ENCODE data around the gene PRDM16. TPM values are rescaled to one million over a fixed set of nuclear protein-coding genes. Genes with fewer than 3 reads are reported as not detected.

PRDM16 gene
- polyA plus RNA-seq, 6 donors from 2014 or later = not detected

- Mint-ChIP-seq H3K9me3 (peaks cover 0 to 2% (median 0%) of the 10 kb centered on the region in 7 donors), H3K27ac (no peak overlapping the region), H3K36me3 (no peaks in the 10 kb centered on the region), H3K4me1 (peaks cover 2 to 5% (median 4%) of the 10 kb centered on the region in 3 donors), H3K27me3 (peaks cover 0 to 27% (median 12%) of the 10 kb centered on the region in 3 donors), H3K4me3 (no peak overlapping the region)
- ATAC-seq (ENCODE audit: low read depth in 2 of 2) (no peak), DNase-seq (no peak)
These were observed 282.7 kb downstream of the PRDM16 start for GRCh38 chr1:3351449-3352298.

GRCh38 chr1:3352299-3352951 lies 283.4 kb downstream of the PRDM16 start:
- no peak overlapping the region for H3K27ac Mint-ChIP-seq
- peaks cover 2 to 5% (median 4%) of the 10 kb centered on the region in 3 donors for H3K4me1 Mint-ChIP-seq
- peaks cover 0 to 27% (median 12%) of the 10 kb centered on the region in 3 donors for H3K27me3 Mint-ChIP-seq
- no peak for ATAC-seq (ENCODE audit: low read depth in 2 of 2)
- DNase-seq = no peak
- no peak overlapping the region for H3K4me3 Mint-ChIP-seq
- no peaks in the 10 kb centered on the region for H3K36me3 Mint-ChIP-seq
- peaks cover 0 to 2% (median 0%) of the 10 kb centered on the region in 7 donors for H3K9me3 Mint-ChIP-seq

GRCh38 chr1:3352952-3353331 lies 283.9 kb downstream of the PRDM16 start:
- Mint-ChIP-seq H3K4me1 (peaks cover 2 to 5% (median 4%) of the 10 kb centered on the region in 3 donors), H3K4me3 (peak overlapping the region in 1 of 8 donors; percentile 65), H3K27me3 (peaks cover 0 to 27% (median 12%) of the 10 kb centered on the region in 3 donors), H3K36me3 (no peaks in the 10 kb centered on the region), H3K27ac (no peak overlapping the region), H3K9me3 (peaks cover 0 to 2% (median 0%) of the 10 kb centered on the region in 7 donors)
- ATAC-seq (ENCODE audit: low read depth in 2 of 2) = no peak
- DNase-seq = no peak

GRCh38 chr1:3353876-3354275 lies 284.9 kb downstream of the PRDM16 start:
- Mint-ChIP-seq H3K9me3 (peaks cover 0 to 2% (median 0%) of the 10 kb centered on the region in 7 donors), H3K27ac (no peak overlapping the region), H3K4me1 (peaks cover 2 to 5% (median 4%) of the 10 kb centered on the region in 3 donors), H3K4me3 (no peak overlapping the region), H3K27me3 (peaks cover 0 to 27% (median 12%) of the 10 kb centered on the region in 3 donors), H3K36me3 (no peaks in the 10 kb centered on the region)
- DNase-seq (no peak), ATAC-seq (ENCODE audit: low read depth in 2 of 2) (no peak)

GRCh38 chr1:3355089-3355488 lies 286.1 kb downstream of the PRDM16 start:
- Mint-ChIP-seq H3K9me3 (peaks cover 0 to 2% (median 0%) of the 10 kb centered on the region in 7 donors), H3K4me3 (no peak overlapping the region), H3K4me1 (peaks cover 2 to 5% (median 4%) of the 10 kb centered on the region in 3 donors), H3K27me3 (peaks cover 0 to 26% (median 12%) of the 10 kb centered on the region in 3 donors), H3K27ac (no peak overlapping the region), H3K36me3 (no peaks in the 10 kb centered on the region)
- DNase-seq (no peak), ATAC-seq (ENCODE audit: low read depth in 2 of 2) (no peak)

- Mint-ChIP-seq H3K27ac (peak overlapping the region in 1 of 6 donors; percentile 33), H3K4me3 (no peak overlapping the region), H3K27me3 (peaks cover 0 to 18% (median 13%) of the 10 kb centered on the region in 3 donors), H3K36me3 (no peaks in the 10 kb centered on the region), H3K9me3 (peaks cover 0 to 2% (median 0%) of the 10 kb centered on the region in 7 donors), H3K4me1 (peaks cover 2 to 5% (median 4%) of the 10 kb centered on the region in 3 donors)
- no peak for DNase-seq
- ATAC-seq (ENCODE audit: low read depth in 2 of 2) = no peak
These were observed 287.2 kb downstream of the PRDM16 start for GRCh38 chr1:3355894-3356826.

- ATAC-seq (ENCODE audit: low read depth in 2 of 2) (no peak), DNase-seq (no peak)
- Mint-ChIP-seq H3K4me3 (no peak overlapping the region), H3K27ac (no peak overlapping the region), H3K36me3 (no peaks in the 10 kb centered on the region), H3K9me3 (peaks cover 0 to 2% (median 0%) of the 10 kb centered on the region in 7 donors), H3K4me1 (peaks cover 2 to 5% (median 4%) of the 10 kb centered on the region in 3 donors), H3K27me3 (peaks cover 0 to 21% (median 17%) of the 10 kb centered on the region in 3 donors)
These were observed 287.9 kb downstream of the PRDM16 start for GRCh38 chr1:3356827-3357460.

- DNase-seq (no peak), ATAC-seq (ENCODE audit: low read depth in 2 of 2) (no peak)
- Mint-ChIP-seq H3K4me3 (no peak overlapping the region), H3K4me1 (no peaks in the 10 kb centered on the region), H3K27me3 (peaks cover 0 to 19% (median 15%) of the 10 kb centered on the region in 3 donors), H3K9me3 (no peaks in the 10 kb centered on the region), H3K27ac (no peak overlapping the region), H3K36me3 (no peaks in the 10 kb centered on the region)
These were observed 288.7 kb downstream of the PRDM16 start for GRCh38 chr1:3357526-3358297.

- Mint-ChIP-seq H3K27me3 (peaks cover 0 to 24% (median 15%) of the 10 kb centered on the region in 3 donors), H3K27ac (no peak overlapping the region), H3K4me1 (no peaks in the 10 kb centered on the region), H3K4me3 (peak overlapping the region in 1 of 8 donors; percentile 15), H3K36me3 (no peaks in the 10 kb centered on the region), H3K9me3 (no peaks in the 10 kb centered on the region)
- ATAC-seq (ENCODE audit: low read depth in 2 of 2) (no peak), DNase-seq (no peak)
These were observed 290.3 kb downstream of the PRDM16 start for GRCh38 chr1:3359351-3359750.

- H3K27me3 Mint-ChIP-seq = peaks cover 0 to 21% (median 15%) of the 10 kb centered on the region in 3 donors
- no peaks in the 10 kb centered on the region for H3K36me3 Mint-ChIP-seq
- H3K9me3 Mint-ChIP-seq = no peaks in the 10 kb centered on the region
- H3K4me3 Mint-ChIP-seq = peak overlapping the region in 1 of 8 donors; percentile 15
- ATAC-seq (ENCODE audit: low read depth in 2 of 2) (no peak), DNase-seq (no peak)
- H3K27ac Mint-ChIP-seq = no peak overlapping the region
- no peaks in the 10 kb centered on the region for H3K4me1 Mint-ChIP-seq
These were observed 290.9 kb downstream of the PRDM16 start for GRCh38 chr1:3359756-3360440.

GRCh38 chr1:3360646-3361257 lies 291.7 kb downstream of the PRDM16 start:
- no peaks in the 10 kb centered on the region for H3K36me3 Mint-ChIP-seq
- no peak for ATAC-seq (ENCODE audit: low read depth in 2 of 2)
- H3K4me3 Mint-ChIP-seq = no peak overlapping the region
- no peak for DNase-seq
- peaks cover 0 to 27% (median 15%) of the 10 kb centered on the region in 3 donors for H3K27me3 Mint-ChIP-seq
- H3K9me3 Mint-ChIP-seq = no peaks in the 10 kb centered on the region
- H3K4me1 Mint-ChIP-seq = no peaks in the 10 kb centered on the region
- no peak overlapping the region for H3K27ac Mint-ChIP-seq

Measured in naive B cell (primary cell).